ENCODE measurements around the gene PTPRN2. TPM values are rescaled to one million over a fixed set of nuclear protein-coding genes. Genes with fewer than 3 reads are reported as not detected.

The PTPRN2 gene
- total and polyA plus RNA-seq, 2 donors: 1.7 to 1.9 TPM

DNA sequence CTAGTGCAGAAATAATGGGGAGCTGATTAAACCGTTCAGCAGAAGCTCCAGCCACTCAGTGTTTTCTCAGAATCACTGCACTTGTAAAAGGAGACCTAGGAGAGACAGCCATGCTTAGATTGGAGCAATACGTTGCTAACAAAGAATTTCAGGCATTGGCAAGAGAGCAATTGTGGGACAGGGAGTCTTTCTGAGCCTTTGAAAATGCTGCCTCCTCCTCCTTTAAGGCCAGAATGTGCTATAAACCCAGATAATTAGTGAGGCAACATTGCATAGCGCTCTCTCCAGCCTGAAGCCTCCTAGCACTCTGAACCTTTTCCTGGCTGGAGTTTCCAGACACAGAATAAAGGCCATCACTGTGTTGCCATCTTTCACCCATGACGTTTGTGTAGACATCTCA is 18.5 kb upstream of the PTPRN2 start:
- H3K9me3 ChIP-seq (ENCODE audit: control insufficient read depth in 2 of 2, insufficient read depth in 1 of 2, low read length in 1 of 2): peaks cover 0 to 6% of the 10 kb centered on the region in 2 donors
- H3K4me3 ChIP-seq (ENCODE audit: low read length in 2 of 2): no peak overlapping the region
- peaks cover 16 to 19% of the 10 kb centered on the region in 2 donors for H3K36me3 ChIP-seq (ENCODE audit: control insufficient read depth in 2 of 2, insufficient read depth in 2 of 2, low read length in 1 of 2)

DNA sequence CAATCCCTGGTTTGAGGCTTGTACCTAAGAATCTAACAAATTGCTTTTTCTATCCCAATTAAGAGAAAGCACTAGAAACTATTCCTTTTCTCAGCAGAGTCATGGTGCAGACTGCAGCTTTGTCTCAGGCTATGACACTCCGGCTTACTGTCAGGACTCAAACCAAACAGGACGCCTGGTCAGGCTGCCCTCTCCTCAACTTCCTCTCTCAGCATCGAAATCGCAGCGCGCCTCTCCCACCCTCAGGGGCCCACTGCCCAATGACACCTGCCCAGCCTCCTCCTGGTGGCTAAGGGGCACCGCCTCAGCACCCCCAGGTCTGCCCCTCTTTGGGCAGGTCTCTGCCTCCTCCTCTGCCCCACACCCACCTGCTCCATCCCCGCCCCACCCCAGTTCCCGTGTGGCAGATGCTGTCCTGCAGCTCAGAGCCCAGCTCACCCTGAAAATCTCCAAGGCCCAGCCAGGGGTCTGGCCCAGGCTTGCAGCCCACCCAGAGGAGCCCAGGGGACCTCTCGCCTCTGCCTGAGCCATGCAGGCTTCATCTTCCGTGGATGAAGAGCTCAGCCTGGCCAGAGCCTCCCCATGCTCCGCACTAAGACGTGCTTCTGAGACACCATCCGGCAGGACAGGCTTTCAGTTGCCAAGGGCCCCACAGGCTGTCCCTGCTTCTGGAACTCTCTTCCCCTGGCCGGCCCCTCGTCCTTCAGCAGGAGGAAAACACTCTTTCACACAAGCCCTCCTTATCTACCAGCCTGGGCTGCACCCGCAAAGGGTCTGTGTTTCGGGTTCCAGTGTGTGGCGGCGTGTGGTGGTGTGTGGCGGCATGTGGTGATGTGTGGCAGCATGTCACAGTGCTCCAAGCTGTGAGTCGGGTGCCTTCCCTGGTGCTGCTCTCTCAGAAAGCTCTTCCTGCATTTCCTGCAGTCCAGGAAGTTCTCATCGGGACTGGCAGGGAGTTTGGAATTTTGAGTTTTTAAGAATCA is 16.4 kb upstream of the PTPRN2 start:
- H3K36me3 ChIP-seq (ENCODE audit: control insufficient read depth in 2 of 2, insufficient read depth in 2 of 2, low read length in 1 of 2): peaks cover 13 to 16% of the 10 kb centered on the region in 2 donors
- WGBS: 92% methylated on average over 23 of the region's 23 CpGs

More for the DNA sequence above, 18.5 kb upstream of the PTPRN2 start:
- Histone ChIP-seq H3K27ac (ENCODE audit: low read depth in 1 of 2, low read length in 1 of 2) (no peak overlapping the region), H3K4me1 (ENCODE audit: control insufficient read depth in 2 of 2, insufficient read depth in 2 of 2, low read length in 2 of 2) (no peaks in the 10 kb centered on the region), H3K27me3 (ENCODE audit: control insufficient read depth in 2 of 2, insufficient read depth in 1 of 2, low read length in 1 of 2) (no peaks in the 10 kb centered on the region)
- WGBS: 96% methylated on average over 4 of the region's 4 CpGs
- DNase-seq (ENCODE audit: low read depth in 6 of 9, low spot score in 9 of 9): no peak

DNA sequence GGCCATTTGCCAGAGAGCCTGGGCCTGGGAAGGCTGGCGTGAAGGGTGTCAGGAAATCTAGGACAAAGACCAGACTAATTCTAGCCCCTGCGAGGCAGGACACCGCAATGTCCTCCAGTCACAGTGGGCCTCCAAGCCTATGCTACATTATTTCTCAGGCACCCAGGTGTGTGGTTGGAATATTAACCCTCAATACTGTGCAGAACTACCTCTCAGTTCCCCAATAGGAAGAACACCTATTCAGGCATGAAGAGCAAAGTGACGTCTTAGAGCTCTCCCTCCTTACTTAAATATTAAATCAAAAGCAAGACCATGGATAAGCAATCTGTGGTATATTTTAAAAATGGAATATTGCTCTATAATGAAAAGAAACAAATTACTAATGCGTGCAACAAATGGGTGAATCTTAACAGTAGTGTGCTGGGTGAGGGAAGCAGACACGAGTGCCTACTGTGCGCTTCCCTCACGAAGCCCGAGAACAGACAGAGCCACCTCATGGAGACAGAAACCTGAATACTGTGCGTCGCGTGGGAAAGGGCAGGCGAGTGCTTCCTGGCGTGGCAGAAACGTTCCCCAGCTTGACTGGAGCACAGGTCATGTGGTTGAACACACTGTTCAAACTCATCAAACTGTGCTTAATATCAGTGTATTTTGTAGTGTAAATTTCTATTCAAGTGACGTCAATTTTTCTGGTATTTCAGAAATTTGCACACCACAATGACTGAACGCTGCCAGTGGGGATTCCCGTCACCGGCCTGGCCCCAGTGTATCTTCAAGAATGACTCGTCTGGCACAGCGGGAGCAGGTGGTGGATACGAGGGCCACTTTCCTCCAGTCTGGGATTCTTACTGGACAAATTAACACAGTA is 15.5 kb upstream of the PTPRN2 start:
- 97% methylated on average over 22 of the region's 22 CpGs for WGBS
- H3K4me1 ChIP-seq (ENCODE audit: control insufficient read depth in 2 of 2, insufficient read depth in 2 of 2, low read length in 2 of 2): no peaks in the 10 kb centered on the region
- no peak overlapping the region for H3K27ac ChIP-seq (ENCODE audit: low read depth in 1 of 2, low read length in 1 of 2)
- H3K27me3 ChIP-seq (ENCODE audit: control insufficient read depth in 2 of 2, insufficient read depth in 1 of 2, low read length in 1 of 2): no peaks in the 10 kb centered on the region
- H3K36me3 ChIP-seq (ENCODE audit: control insufficient read depth in 2 of 2, insufficient read depth in 2 of 2, low read length in 1 of 2): peaks cover 13 to 15% of the 10 kb centered on the region in 2 donors
- peaks cover 0 to 6% of the 10 kb centered on the region in 2 donors for H3K9me3 ChIP-seq (ENCODE audit: control insufficient read depth in 2 of 2, insufficient read depth in 1 of 2, low read length in 1 of 2)
- H3K4me3 ChIP-seq (ENCODE audit: low read length in 2 of 2): no peak overlapping the region
- DNase-seq (ENCODE audit: low read depth in 6 of 9, low spot score in 9 of 9): no peak

More for the DNA sequence above, 16.4 kb upstream of the PTPRN2 start:
- H3K27me3 ChIP-seq (ENCODE audit: control insufficient read depth in 2 of 2, insufficient read depth in 1 of 2, low read length in 1 of 2): no peaks in the 10 kb centered on the region
- H3K4me1 ChIP-seq (ENCODE audit: control insufficient read depth in 2 of 2, insufficient read depth in 2 of 2, low read length in 2 of 2): no peaks in the 10 kb centered on the region
- H3K9me3 ChIP-seq (ENCODE audit: control insufficient read depth in 2 of 2, insufficient read depth in 1 of 2, low read length in 1 of 2): peaks cover 0 to 6% of the 10 kb centered on the region in 2 donors
- no peak for DNase-seq (ENCODE audit: low read depth in 6 of 9, low spot score in 9 of 9)
- H3K4me3 ChIP-seq (ENCODE audit: low read length in 2 of 2): no peak overlapping the region
- no peak overlapping the region for H3K27ac ChIP-seq (ENCODE audit: low read depth in 1 of 2, low read length in 1 of 2)

DNA sequence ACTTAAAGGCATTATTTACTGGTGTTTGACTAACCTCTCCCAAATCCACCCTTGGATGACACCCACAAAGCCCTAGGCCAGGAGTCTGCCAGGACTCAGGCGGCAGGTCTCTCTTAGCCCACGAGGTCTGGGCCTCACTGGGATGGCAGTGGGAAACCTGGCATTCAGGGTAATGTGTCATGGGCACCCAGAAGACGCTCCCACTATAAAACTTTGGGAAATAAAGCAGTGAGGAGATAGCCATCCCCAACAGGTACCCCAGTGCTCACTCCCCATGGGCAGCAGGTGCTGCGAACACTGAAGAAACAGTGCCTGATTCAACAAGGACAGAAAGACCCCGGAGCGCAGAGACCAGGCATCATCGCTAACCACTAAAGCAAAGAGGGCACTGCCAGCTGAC is 14.4 kb upstream of the PTPRN2 start:
- Histone ChIP-seq H3K4me3 (ENCODE audit: low read length in 2 of 2) (no peak overlapping the region), H3K36me3 (ENCODE audit: control insufficient read depth in 2 of 2, insufficient read depth in 2 of 2, low read length in 1 of 2) (peaks cover 6 to 7% of the 10 kb centered on the region in 2 donors), H3K9me3 (ENCODE audit: control insufficient read depth in 2 of 2, insufficient read depth in 1 of 2, low read length in 1 of 2) (peaks cover 0 to 6% of the 10 kb centered on the region in 2 donors), H3K4me1 (ENCODE audit: control insufficient read depth in 2 of 2, insufficient read depth in 2 of 2, low read length in 2 of 2) (no peaks in the 10 kb centered on the region), H3K27ac (ENCODE audit: low read depth in 1 of 2, low read length in 1 of 2) (no peak overlapping the region), H3K27me3 (ENCODE audit: control insufficient read depth in 2 of 2, insufficient read depth in 1 of 2, low read length in 1 of 2) (no peaks in the 10 kb centered on the region)
- 97% methylated on average over 7 of the region's 7 CpGs for WGBS
- DNase-seq (ENCODE audit: low read depth in 6 of 9, low spot score in 9 of 9): no peak

DNA sequence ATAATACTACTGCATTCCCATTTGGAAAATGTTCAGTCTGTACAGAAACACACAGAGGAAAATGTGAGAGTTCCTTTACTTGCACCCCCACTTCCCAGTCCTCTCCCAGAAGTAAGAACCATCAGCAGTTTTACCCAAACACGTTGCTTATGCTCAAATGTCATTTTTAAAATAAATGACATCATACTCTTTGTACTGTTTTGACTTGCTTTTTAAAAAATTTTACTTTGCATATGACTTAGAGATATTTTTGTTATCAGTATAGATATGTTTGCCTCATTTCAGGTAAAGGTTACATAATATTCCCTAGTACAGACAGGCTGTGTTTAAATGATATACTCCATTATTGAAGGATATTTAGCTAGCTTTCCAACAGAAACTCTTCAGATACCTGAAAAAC is 13.5 kb upstream of the PTPRN2 start:
- Histone ChIP-seq H3K27ac (ENCODE audit: low read depth in 1 of 2, low read length in 1 of 2) (no peak overlapping the region), H3K4me3 (ENCODE audit: low read length in 2 of 2) (no peak overlapping the region), H3K4me1 (ENCODE audit: control insufficient read depth in 2 of 2, insufficient read depth in 2 of 2, low read length in 2 of 2) (no peaks in the 10 kb centered on the region), H3K27me3 (ENCODE audit: control insufficient read depth in 2 of 2, insufficient read depth in 1 of 2, low read length in 1 of 2) (no peaks in the 10 kb centered on the region), H3K36me3 (ENCODE audit: control insufficient read depth in 2 of 2, insufficient read depth in 2 of 2, low read length in 1 of 2) (peaks cover 2 to 4% of the 10 kb centered on the region in 2 donors), H3K9me3 (ENCODE audit: control insufficient read depth in 2 of 2, insufficient read depth in 1 of 2, low read length in 1 of 2) (peaks cover 0 to 6% of the 10 kb centered on the region in 2 donors)
- no peak for DNase-seq (ENCODE audit: low read depth in 6 of 9, low spot score in 9 of 9)
- WGBS: 95% methylated on average over 1 of the region's 1 CpG

DNA sequence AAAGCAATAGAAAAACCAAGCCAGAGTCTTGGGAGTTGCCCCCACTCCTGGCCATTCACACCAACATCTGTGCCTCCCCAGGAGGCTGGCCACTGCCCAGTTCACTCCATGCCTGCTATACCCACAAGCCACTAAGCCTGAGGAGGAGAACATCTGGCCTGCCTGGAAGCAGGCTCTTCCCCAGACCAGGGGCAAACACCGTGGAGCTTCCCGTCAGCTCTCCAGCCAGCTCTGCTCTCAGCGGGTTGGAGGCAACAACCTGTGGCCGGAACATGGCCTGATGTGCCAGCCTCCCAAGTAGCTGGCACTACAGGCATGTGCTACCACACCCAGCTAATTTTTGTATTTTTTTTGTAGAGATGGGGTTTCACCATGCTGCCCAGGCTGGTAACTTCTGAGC is 9.1 kb upstream of the PTPRN2 start:
- H3K27me3 ChIP-seq (ENCODE audit: control insufficient read depth in 2 of 2, insufficient read depth in 1 of 2, low read length in 1 of 2): no peaks in the 10 kb centered on the region
- 96% methylated on average over 4 of the region's 4 CpGs for WGBS

DNA sequence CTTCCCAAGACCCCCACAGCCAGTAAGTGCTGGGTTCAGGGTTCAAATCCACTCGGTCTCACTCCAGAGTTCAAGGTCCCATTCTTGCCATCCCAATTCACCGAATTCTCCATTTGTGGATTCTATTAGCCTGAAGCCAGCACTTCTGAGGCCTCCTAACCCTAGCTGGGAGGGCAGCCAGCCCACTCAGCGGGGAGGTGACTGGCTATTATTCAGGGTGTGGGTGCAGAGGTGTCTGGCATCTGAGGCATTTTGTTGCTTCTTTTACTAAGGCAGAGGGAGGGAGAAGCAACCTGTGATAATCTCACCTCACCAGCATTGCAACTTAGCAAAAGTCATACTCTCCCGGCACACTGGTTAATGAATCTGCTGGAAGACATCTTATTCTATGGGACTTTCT is 8.7 kb upstream of the PTPRN2 start:
- 97% methylated on average over 4 of the region's 4 CpGs for WGBS
- Histone ChIP-seq H3K4me3 (ENCODE audit: low read length in 2 of 2) (no peak overlapping the region), H3K9me3 (ENCODE audit: control insufficient read depth in 2 of 2, insufficient read depth in 1 of 2, low read length in 1 of 2) (peaks cover 0 to 9% of the 10 kb centered on the region in 2 donors)

More for the DNA sequence above, 9.1 kb upstream of the PTPRN2 start:
- Histone ChIP-seq H3K9me3 (ENCODE audit: control insufficient read depth in 2 of 2, insufficient read depth in 1 of 2, low read length in 1 of 2) (peaks cover 0 to 9% of the 10 kb centered on the region in 2 donors), H3K27ac (ENCODE audit: low read depth in 1 of 2, low read length in 1 of 2) (no peak overlapping the region), H3K4me3 (ENCODE audit: low read length in 2 of 2) (no peak overlapping the region), H3K36me3 (ENCODE audit: control insufficient read depth in 2 of 2, insufficient read depth in 2 of 2, low read length in 1 of 2) (no peaks in the 10 kb centered on the region), H3K4me1 (ENCODE audit: control insufficient read depth in 2 of 2, insufficient read depth in 2 of 2, low read length in 2 of 2) (no peaks in the 10 kb centered on the region)
- DNase-seq (ENCODE audit: low read depth in 6 of 9, low spot score in 9 of 9): no peak

DNA sequence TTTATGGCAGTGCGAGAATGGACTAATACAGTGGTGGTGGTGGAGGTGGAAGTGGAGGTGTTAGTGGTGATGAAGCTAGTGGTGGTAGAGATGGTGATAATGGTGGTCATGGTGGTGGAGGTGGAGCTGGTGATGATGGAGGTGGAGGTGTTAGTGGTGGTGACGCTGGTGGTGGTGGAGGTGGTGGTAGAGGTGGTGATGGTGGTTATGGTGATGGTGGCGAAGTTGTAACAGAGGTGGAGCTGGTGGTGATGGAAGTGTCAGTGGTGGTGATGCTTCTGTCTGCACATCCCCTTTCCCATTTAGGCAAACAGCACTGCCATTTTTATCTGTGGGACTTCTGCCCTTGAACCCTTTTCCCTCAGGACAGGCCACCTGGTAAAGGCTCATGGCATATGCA is 7.4 kb upstream of the PTPRN2 start:
- Histone ChIP-seq H3K9me3 (ENCODE audit: control insufficient read depth in 2 of 2, insufficient read depth in 1 of 2, low read length in 1 of 2) (peaks cover 0 to 9% of the 10 kb centered on the region in 2 donors), H3K27ac (ENCODE audit: low read depth in 1 of 2, low read length in 1 of 2) (no peak overlapping the region), H3K4me3 (ENCODE audit: low read length in 2 of 2) (no peak overlapping the region), H3K36me3 (ENCODE audit: control insufficient read depth in 2 of 2, insufficient read depth in 2 of 2, low read length in 1 of 2) (no peaks in the 10 kb centered on the region), H3K27me3 (ENCODE audit: control insufficient read depth in 2 of 2, insufficient read depth in 1 of 2, low read length in 1 of 2) (peaks cover 0 to 8% of the 10 kb centered on the region in 2 donors), H3K4me1 (ENCODE audit: control insufficient read depth in 2 of 2, insufficient read depth in 2 of 2, low read length in 2 of 2) (no peaks in the 10 kb centered on the region)
- whole genome bisulfite sequencing: 75% methylated on average over 3 of the region's 3 CpGs
- DNase-seq (ENCODE audit: low read depth in 6 of 9, low spot score in 9 of 9): peak in 6 of 9 donors; percentile 14 to 51 (median 35)

More for the DNA sequence above, 8.7 kb upstream of the PTPRN2 start:
- H3K27ac ChIP-seq (ENCODE audit: low read depth in 1 of 2, low read length in 1 of 2): no peak overlapping the region
- H3K27me3 ChIP-seq (ENCODE audit: control insufficient read depth in 2 of 2, insufficient read depth in 1 of 2, low read length in 1 of 2): no peaks in the 10 kb centered on the region
- H3K36me3 ChIP-seq (ENCODE audit: control insufficient read depth in 2 of 2, insufficient read depth in 2 of 2, low read length in 1 of 2): no peaks in the 10 kb centered on the region
- no peaks in the 10 kb centered on the region for H3K4me1 ChIP-seq (ENCODE audit: control insufficient read depth in 2 of 2, insufficient read depth in 2 of 2, low read length in 2 of 2)
- DNase-seq (ENCODE audit: low read depth in 6 of 9, low spot score in 9 of 9): no peak

Measured in thymus (tissue), 11 donors.